Measurements from ENCODE around the gene BEAN1. TPM values are rescaled to one million over a fixed set of nuclear protein-coding genes. Genes with fewer than 3 reads are reported as not detected.
A peak's percentile ranks its signal among the peaks of the same experiment; 100 is the strongest.

The BEAN1 gene
- total and polyA plus RNA-seq, 10 donors: 0.21 to 0.68 (median 0.42) TPM; not detected in 3

DNA sequence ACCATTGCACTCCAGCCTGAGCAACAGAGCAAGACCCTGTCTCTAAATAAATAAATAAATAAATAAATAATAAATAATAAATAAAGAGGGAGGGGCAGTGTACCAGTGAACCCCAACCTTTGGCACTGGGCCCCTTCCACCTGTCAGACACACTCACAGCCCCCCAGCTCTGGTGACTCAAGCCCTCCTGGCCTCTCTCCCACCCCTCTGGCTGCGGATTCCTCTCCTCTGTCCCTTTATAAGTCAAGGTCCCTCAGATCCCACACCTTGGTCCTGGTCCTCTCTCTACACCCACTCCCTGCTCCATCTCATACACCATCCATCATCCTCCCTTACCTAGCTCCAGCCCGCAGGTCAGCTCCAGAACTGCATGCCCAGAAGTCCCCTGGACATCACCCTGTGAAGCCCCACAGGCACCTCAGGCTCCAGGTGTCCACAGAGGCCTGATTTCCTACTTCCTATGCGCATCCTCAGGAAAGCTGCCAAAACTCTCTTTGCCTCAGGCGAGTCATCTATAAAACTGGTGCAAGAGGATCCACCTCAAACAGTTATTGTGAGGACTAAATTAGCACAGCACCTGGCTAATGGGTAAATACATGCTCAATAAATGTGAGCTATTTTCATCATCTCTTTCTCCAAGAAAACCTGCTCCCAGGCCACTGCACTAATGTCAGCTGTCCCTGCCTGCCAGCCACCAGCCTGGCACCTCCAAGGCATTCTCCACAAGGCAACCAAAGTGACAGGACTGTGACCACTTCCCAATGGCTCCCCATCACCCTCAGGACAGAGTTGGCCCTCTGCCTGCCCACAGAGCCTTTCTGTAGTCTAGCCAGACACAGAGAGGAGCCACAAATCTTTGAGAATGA is 46.8 kb downstream of the BEAN1 start:
- Histone ChIP-seq H3K36me3 (no peaks in the 10 kb centered on the region), H3K27me3 (replicated peaks in 1 of 7) (no peaks in the 10 kb centered on the region), H3K9me3 (no peaks in the 10 kb centered on the region), H3K4me1 (peaks cover 8 to 28% (median 19%) of the 10 kb centered on the region in 6 donors), H3K4me3 (no peak overlapping the region), H3K27ac (no peak overlapping the region)
- WGBS, 5 donors: 88 to 91% (median 88%) methylated on average over 4 of the region's 4 CpGs
- no peak for TF ChIP-seq POLR2AphosphoS5 (IDR thresholded peaks at IDR 0.05)
- TF ChIP-seq POLR2A (IDR thresholded peaks at IDR 0.05): no peak
- TF ChIP-seq, protein P1, sequence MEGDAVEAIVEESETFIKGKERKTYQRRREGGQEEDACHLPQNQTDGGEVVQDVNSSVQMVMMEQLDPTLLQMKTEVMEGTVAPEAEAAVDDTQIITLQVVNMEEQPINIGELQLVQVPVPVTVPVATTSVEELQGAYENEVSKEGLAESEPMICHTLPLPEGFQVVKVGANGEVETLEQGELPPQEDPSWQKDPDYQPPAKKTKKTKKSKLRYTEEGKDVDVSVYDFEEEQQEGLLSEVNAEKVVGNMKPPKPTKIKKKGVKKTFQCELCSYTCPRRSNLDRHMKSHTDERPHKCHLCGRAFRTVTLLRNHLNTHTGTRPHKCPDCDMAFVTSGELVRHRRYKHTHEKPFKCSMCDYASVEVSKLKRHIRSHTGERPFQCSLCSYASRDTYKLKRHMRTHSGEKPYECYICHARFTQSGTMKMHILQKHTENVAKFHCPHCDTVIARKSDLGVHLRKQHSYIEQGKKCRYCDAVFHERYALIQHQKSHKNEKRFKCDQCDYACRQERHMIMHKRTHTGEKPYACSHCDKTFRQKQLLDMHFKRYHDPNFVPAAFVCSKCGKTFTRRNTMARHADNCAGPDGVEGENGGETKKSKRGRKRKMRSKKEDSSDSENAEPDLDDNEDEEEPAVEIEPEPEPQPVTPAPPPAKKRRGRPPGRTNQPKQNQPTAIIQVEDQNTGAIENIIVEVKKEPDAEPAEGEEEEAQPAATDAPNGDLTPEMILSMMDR (IDR thresholded peaks at IDR 0.05 in 8 of 11, conservative IDR thresholded peaks at IDR 0.05 in 3 of 11): no peak
- intact Hi-C loops (cut with DNase I; ENCODE audit: low total_unique reads): loop anchor here (10.0 kb wide), 1 partner anchor 121 kb away; no protein-coding TSS in a partner anchor
- no peak for DNase-seq

DNA sequence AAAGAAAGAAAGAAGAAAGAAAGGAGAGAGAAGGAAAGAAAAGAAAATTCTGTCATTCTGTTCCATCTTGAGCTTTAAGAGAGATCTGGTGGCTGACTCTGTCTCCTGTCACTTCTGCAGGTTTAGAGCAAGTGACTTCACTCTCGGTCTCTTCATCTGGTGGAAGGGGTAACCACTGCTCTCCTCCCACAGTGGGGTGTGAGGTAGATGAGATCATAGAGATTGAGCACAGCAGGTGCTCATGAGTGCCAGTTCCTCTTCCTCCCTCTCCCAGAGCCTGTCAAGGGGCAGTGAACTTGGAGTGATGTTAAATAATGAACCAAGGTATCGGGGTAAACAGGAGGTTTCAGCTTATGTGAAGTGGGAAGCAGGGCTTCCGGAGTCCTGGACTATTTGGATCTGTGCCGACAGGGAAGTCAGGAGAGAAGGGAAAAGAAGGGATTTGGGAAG is 47.7 kb downstream of the BEAN1 start:
- Histone ChIP-seq H3K27me3 (replicated peaks in 1 of 7) (no peaks in the 10 kb centered on the region), H3K36me3 (no peaks in the 10 kb centered on the region), H3K4me1 (peaks cover 10 to 37% (median 24%) of the 10 kb centered on the region in 6 donors), H3K9me3 (no peaks in the 10 kb centered on the region), H3K27ac (peak overlapping the region in 2 of 8 donors; percentile 29 to 33), H3K4me3 (no peak overlapping the region)
- TF ChIP-seq POLR2AphosphoS5 (IDR thresholded peaks at IDR 0.05): peak in 1 of 3 donors; percentile 45
- no peak for TF ChIP-seq POLR2A (IDR thresholded peaks at IDR 0.05)
- no peak for DNase-seq
- WGBS, 5 donors: 3 to 13% (median 9%) methylated on average over 4 of the region's 4 CpGs
- intact Hi-C loops (cut with DNase I; ENCODE audit: low total_unique reads): loop anchor here (10.0 kb wide), 1 partner anchor 120 kb away; no protein-coding TSS in a partner anchor

DNA sequence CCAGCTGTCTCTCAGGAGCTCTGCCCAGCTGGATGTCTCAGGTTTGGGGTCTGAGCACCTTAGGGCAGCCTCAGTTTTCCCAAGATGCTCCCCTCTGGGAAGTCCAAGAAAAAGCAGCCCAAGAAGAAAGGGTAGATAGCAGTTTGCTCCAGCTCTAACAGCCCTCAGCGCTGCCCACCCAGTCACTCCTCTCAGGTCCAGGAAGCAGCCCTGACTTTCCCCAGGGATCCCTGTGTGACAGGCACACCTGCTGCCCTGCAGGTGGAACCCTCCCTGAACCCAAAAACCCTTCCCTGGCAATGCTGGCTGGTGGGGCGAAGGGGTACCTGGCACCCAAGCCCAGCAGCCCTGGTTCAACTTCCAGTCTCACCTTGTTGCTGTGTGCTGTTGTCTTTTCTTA is 48.1 kb downstream of the BEAN1 start:
- H3K4me1 ChIP-seq: peaks cover 10 to 37% (median 24%) of the 10 kb centered on the region in 6 donors
- TF ChIP-seq POLR2AphosphoS5 (IDR thresholded peaks at IDR 0.05) (no peak), POLR2A (IDR thresholded peaks at IDR 0.05) (no peak)
- TF ChIP-seq, protein P1 (IDR thresholded peaks at IDR 0.05 in 8 of 11, conservative IDR thresholded peaks at IDR 0.05 in 3 of 11): no peak
- no peak overlapping the region for H3K4me3 ChIP-seq
- no peaks in the 10 kb centered on the region for H3K9me3 ChIP-seq
- intact Hi-C loops (cut with DNase I; ENCODE audit: low total_unique reads): loop anchor here (10.0 kb wide), 1 partner anchor 120 kb away; no protein-coding TSS in a partner anchor
- DNase-seq: no peak
- no peaks in the 10 kb centered on the region for H3K27me3 ChIP-seq (replicated peaks in 1 of 7)
- H3K36me3 ChIP-seq: no peaks in the 10 kb centered on the region
- peak overlapping the region in 2 of 8 donors; percentile 29 to 33 for H3K27ac ChIP-seq
- 84 to 92% (median 87%) methylated on average over 2 of the region's 2 CpGs for WGBS, 5 donors

DNA sequence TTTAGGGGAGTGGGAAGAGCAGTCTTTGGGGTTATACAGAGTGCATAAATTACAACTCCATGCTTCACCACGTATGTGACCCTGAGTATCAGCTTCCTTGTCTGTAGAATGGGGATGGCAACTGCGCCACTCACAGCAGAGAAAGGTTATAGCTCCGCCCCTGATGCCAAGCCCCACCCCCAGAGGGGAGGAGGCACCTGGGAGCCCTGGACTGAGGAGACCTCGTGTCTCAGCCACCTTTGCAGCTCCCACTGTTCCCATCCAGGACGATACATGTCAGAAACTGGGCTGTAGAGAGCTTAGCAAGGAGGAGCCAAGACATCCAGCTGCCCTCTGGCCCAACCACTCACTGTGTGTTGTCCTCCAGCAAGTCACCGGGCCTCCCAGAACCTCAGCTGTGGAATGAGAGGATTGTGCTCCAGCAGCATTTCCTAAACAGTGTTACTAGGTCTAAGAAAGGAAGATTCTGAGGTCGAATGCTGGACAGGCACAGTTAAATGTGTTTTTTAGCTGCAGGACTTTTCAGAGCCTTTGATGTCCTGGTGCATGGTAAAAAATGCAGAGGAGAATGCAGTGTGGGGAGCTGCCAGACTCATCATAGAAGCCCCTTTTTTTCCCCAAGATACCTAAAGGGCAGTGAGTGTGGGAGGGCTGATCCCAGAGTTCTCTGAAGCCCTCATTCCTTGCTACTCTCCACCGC is 49.4 kb downstream of the BEAN1 start:
- H3K36me3 ChIP-seq: no peaks in the 10 kb centered on the region
- intact Hi-C loops (cut with DNase I; ENCODE audit: low total_unique reads): loop anchor here (10.0 kb wide), 1 partner anchor 118 kb away; no protein-coding TSS in a partner anchor
- H3K4me3 ChIP-seq: no peak overlapping the region
- no peaks in the 10 kb centered on the region for H3K9me3 ChIP-seq
- peak; percentile 82 for DNase-seq
- WGBS, 5 donors: 61 to 75% (median 71%) methylated on average over 7 to 8 of the region's 8 CpGs
- no peaks in the 10 kb centered on the region for H3K27me3 ChIP-seq (replicated peaks in 1 of 7)
- TF ChIP-seq POLR2AphosphoS5 (IDR thresholded peaks at IDR 0.05) (no peak), POLR2A (IDR thresholded peaks at IDR 0.05) (no peak)
- TF ChIP-seq, protein P1 (IDR thresholded peaks at IDR 0.05 in 8 of 11, conservative IDR thresholded peaks at IDR 0.05 in 3 of 11): no peak
- H3K27ac ChIP-seq: no peak overlapping the region
- peaks cover 10 to 37% (median 24%) of the 10 kb centered on the region in 6 donors for H3K4me1 ChIP-seq

All from spleen (tissue), 11 donors.